Mesenchymal stem cell (in vitro differentiated cells and primary cell): ENCODE measurements around the gene CEL.

Source experiments
- DNase-seq: peaks from one replicate; pipeline ENCODE4 v3.0.0-alpha.2; 2013
- H2AFZ ChIP-seq: one replicate; pipeline ENCODE4 v1.6.1; 2013; ENCODE audit warnings: low read depth, mild to moderate bottlenecking, control low read depth, inconsistent platforms, low read length, moderate library complexity
- H2AK5ac ChIP-seq: 2 replicates; pipeline ENCODE4 v1.6.1; 2013; ENCODE audit warnings: low read length, moderate library complexity, mild to moderate bottlenecking, inconsistent platforms; ENCODE audit not compliant: severe bottlenecking
- H2BK120ac ChIP-seq: one replicate; pipeline ENCODE4 v1.6.1; 2013; ENCODE audit warnings: low read depth, mild to moderate bottlenecking, inconsistent platforms, low read length, moderate library complexity
- H2BK12ac ChIP-seq, 2 experiments: one replicate each; pipeline ENCODE4 v1.6.1; 2013; ENCODE audit warnings: inconsistent platforms in 2 of 2, low read length in 2 of 2, mild to moderate bottlenecking in 2 of 2, moderate library complexity in 2 of 2, control low read depth in 1 of 2
- H2BK15ac ChIP-seq: one replicate; pipeline ENCODE4 v1.6.1; 2013; ENCODE audit warnings: mild to moderate bottlenecking, low read depth, inconsistent platforms; ENCODE audit not compliant: poor library complexity, severe bottlenecking
- H2BK5ac ChIP-seq: 2 replicates; pipeline ENCODE4 v1.6.1; 2013; ENCODE audit warnings: low read depth, mild to moderate bottlenecking, low read length, control low read depth, inconsistent platforms; ENCODE audit not compliant: poor library complexity, severe bottlenecking
- H3K14ac ChIP-seq, 2 experiments: one replicate each; pipeline ENCODE4 v1.6.1; 2013; ENCODE audit warnings: inconsistent platforms in 2 of 2, low read length in 2 of 2, control low read depth in 1 of 2, mild to moderate bottlenecking in 1 of 2, moderate library complexity in 1 of 2
- H3K18ac ChIP-seq, 2 experiments: one replicate each; pipeline ENCODE4 v1.6.1; 2013; ENCODE audit warnings: inconsistent platforms in 2 of 2, low read length in 2 of 2, control low read depth in 1 of 2, low read depth in 1 of 2, mild to moderate bottlenecking in 1 of 2
- H3K23ac ChIP-seq, 2 experiments: one replicate each; pipeline ENCODE4 v1.6.1; 2013; ENCODE audit warnings: inconsistent platforms in 2 of 2, low read length in 2 of 2, mild to moderate bottlenecking in 2 of 2, moderate library complexity in 2 of 2, control low read depth in 1 of 2
- H3K27ac ChIP-seq: 2 replicates; pipeline ENCODE4 v1.5.1; 2013; ENCODE audit warnings: mild to moderate bottlenecking, moderate library complexity, low read length, control low read depth, inconsistent platforms; ENCODE audit not compliant: poor library complexity, severe bottlenecking
- H3K27me3 ChIP-seq, 2 experiments: 2 replicates each; pipeline versions ENCODE4 v1.6.1 to v1.7.0; 2013; ENCODE audit warnings: low read length in 2 of 2, mild to moderate bottlenecking in 2 of 2, moderate library complexity in 2 of 2, control low read depth in 1 of 2, inconsistent platforms in 1 of 2; ENCODE audit not compliant: control insufficient read depth in 1 of 2, insufficient read depth in 1 of 2
- H3K36me3 ChIP-seq, 2 experiments: 2 replicates each; pipeline versions ENCODE4 v1.6.1 to v1.7.0; 2013; ENCODE audit warnings: low read length in 2 of 2, control low read depth in 1 of 2, inconsistent platforms in 1 of 2, low read depth in 1 of 2, mild to moderate bottlenecking in 1 of 2; ENCODE audit not compliant: insufficient read depth in 2 of 2, control insufficient read depth in 1 of 2
- H3K4ac ChIP-seq, 2 experiments: one replicate each; pipeline ENCODE4 v1.6.1; 2013; ENCODE audit warnings: inconsistent platforms in 2 of 2, low read length in 2 of 2, mild to moderate bottlenecking in 2 of 2, moderate library complexity in 2 of 2, control low read depth in 1 of 2, low read depth in 1 of 2
- H3K4me1 ChIP-seq: 2 replicates; pipeline ENCODE4 v1.6.1; 2013; ENCODE audit warnings: low read depth, low read length, control low read depth; ENCODE audit not compliant: control insufficient read depth, insufficient read depth
- H3K4me2 ChIP-seq: 2 replicates; pipeline ENCODE4 v1.6.1; 2013; ENCODE audit warnings: low read length, mild to moderate bottlenecking, inconsistent platforms; ENCODE audit not compliant: poor library complexity, severe bottlenecking
- H3K4me3 ChIP-seq, 2 experiments: 2 replicates each; pipeline versions ENCODE4 v1.5.1 to v1.7.0; 2013; ENCODE audit warnings: low read length in 2 of 2, mild to moderate bottlenecking in 2 of 2, control low read depth in 1 of 2, low read depth in 1 of 2; ENCODE audit not compliant: insufficient read depth in 1 of 2
- H3K79me1 ChIP-seq: replicated peaks from 2 replicates; pipeline ENCODE4 v1.6.1; 2013; ENCODE audit warnings: mild to moderate bottlenecking, control low read depth, low read length, inconsistent platforms; ENCODE audit not compliant: poor library complexity, severe bottlenecking
- H3K9ac ChIP-seq: 2 replicates; pipeline ENCODE4 v1.7.0; 2013; ENCODE audit warnings: mild to moderate bottlenecking, low read length, moderate library complexity
- H3K9me3 ChIP-seq: 2 replicates; pipeline ENCODE4 v1.7.0; 2013; ENCODE audit warnings: mild to moderate bottlenecking, low read length; ENCODE audit not compliant: control insufficient read depth
- H4K8ac ChIP-seq: one replicate; pipeline ENCODE4 v1.6.1; 2013; ENCODE audit warnings: inconsistent platforms, mild to moderate bottlenecking, low read length, moderate library complexity
- H4K91ac ChIP-seq: one replicate; pipeline ENCODE4 v1.6.1; 2013; ENCODE audit warnings: mild to moderate bottlenecking, low read length, inconsistent platforms
- WGBS: methylation state at CpG from one replicate; pipeline ENCODE4 v1.1.7; 2013; ENCODE audit warnings: mixed read lengths; 5-methylcytosine and 5-hydroxymethylcytosine counted together

The CEL gene

GRCh38 chr9:133098871-133099270 is 37.1 kb downstream of the CEL start:
- H2AFZ ChIP-seq, result no peak overlapping the region
- no peak overlapping the region for H2BK5ac ChIP-seq
- no peak overlapping the region for H2BK12ac ChIP-seq
- no peak overlapping the region for H3K4me3 ChIP-seq
- no peak overlapping the region for H2AK5ac ChIP-seq
- H4K91ac ChIP-seq, result no peak overlapping the region
- H3K4ac ChIP-seq, result no peak overlapping the region
- H3K14ac ChIP-seq, result no peak overlapping the region
- H3K4me2 ChIP-seq, result no peak overlapping the region
- H3K27me3 ChIP-seq, result no peaks in the 10 kb centered on the region
- H3K27ac ChIP-seq, result no peak overlapping the region
- 96% methylated on average over 5 of the region's 5 CpGs for WGBS
- peaks cover 4% of the 10 kb centered on the region for H3K4me1 ChIP-seq
- no peak overlapping the region for H3K9ac ChIP-seq
- H3K79me1 ChIP-seq, result peaks cover 4% of the 10 kb centered on the region
- no peak overlapping the region for H2BK15ac ChIP-seq
- no peak overlapping the region for H3K18ac ChIP-seq
- no peak overlapping the region for H3K23ac ChIP-seq
- H3K36me3 ChIP-seq, result peaks cover 67 to 77% of the 10 kb centered on the region in 2 experiments
- H3K9me3 ChIP-seq, result peaks cover 11% of the 10 kb centered on the region
- DNase-seq, result no peak
- no peak overlapping the region for H2BK120ac ChIP-seq
- H4K8ac ChIP-seq, result no peak overlapping the region

- no peak overlapping the region for H3K4me2 ChIP-seq
- no peak overlapping the region for H2BK12ac ChIP-seq
- WGBS, result 99% methylated on average over 12 of the region's 12 CpGs
- no peak for DNase-seq
- no peak overlapping the region for H2AK5ac ChIP-seq
- H3K9me3 ChIP-seq, result peaks cover 11% of the 10 kb centered on the region
- no peak overlapping the region for H2BK5ac ChIP-seq
- H3K36me3 ChIP-seq, result peaks cover 76 to 87% of the 10 kb centered on the region in 2 experiments
- H3K14ac ChIP-seq, result no peak overlapping the region
- peaks cover 6% of the 10 kb centered on the region for H3K79me1 ChIP-seq
- H3K27ac ChIP-seq, result no peak overlapping the region
- peaks cover 6% of the 10 kb centered on the region for H3K4me1 ChIP-seq
- H4K91ac ChIP-seq, result no peak overlapping the region
- no peak overlapping the region for H2AFZ ChIP-seq
- no peak overlapping the region for H3K9ac ChIP-seq
- no peak overlapping the region for H3K18ac ChIP-seq
- H2BK120ac ChIP-seq, result no peak overlapping the region
- H2BK15ac ChIP-seq, result no peak overlapping the region
- H3K4me3 ChIP-seq, result no peak overlapping the region
- H3K4ac ChIP-seq, result no peak overlapping the region
- H3K23ac ChIP-seq, result no peak overlapping the region
- H4K8ac ChIP-seq, result no peak overlapping the region
- no peaks in the 10 kb centered on the region for H3K27me3 ChIP-seq
Observed at GRCh38 chr9:133099726-133100505, 38.1 kb downstream of the CEL start.

GRCh38 chr9:133100506-133101355 is 39.0 kb downstream of the CEL start:
- Histone ChIP-seq H2AK5ac (no peak overlapping the region), H2BK12ac (no peak overlapping the region), H2BK5ac (no peak overlapping the region), H3K14ac (no peak overlapping the region), H3K4me2 (no peak overlapping the region), H3K36me3 (peaks cover 83 to 91% of the 10 kb centered on the region in 2 experiments), H4K91ac (no peak overlapping the region), H3K79me1 (peaks cover 8% of the 10 kb centered on the region), H3K27me3 (no peaks in the 10 kb centered on the region), H4K8ac (no peak overlapping the region), H3K9ac (no peak overlapping the region), H3K4me3 (no peak overlapping the region), H3K4ac (no peak overlapping the region), H3K23ac (no peak overlapping the region), H2AFZ (no peak overlapping the region), H3K27ac (no peak overlapping the region), H3K18ac (no peak overlapping the region), H3K4me1 (peaks cover 11% of the 10 kb centered on the region), H2BK120ac (no peak overlapping the region), H3K9me3 (peaks cover 11% of the 10 kb centered on the region), H2BK15ac (no peak overlapping the region)
- DNase-seq, result no peak
- WGBS, result 94% methylated on average over 13 of the region's 13 CpGs
